Ishikawa (cell line): ENCODE data around the gene PODXL2.

Experiments
- CEBPB ChIP-seq: IDR thresholded peaks from 2 replicates; pipeline ENCODE4 v1.6.1; 2012
- CREB1 ChIP-seq: IDR thresholded peaks from 2 replicates; pipeline ENCODE4 v1.6.1; 2012; ENCODE audit warnings: low read depth
- EGR1 ChIP-seq: IDR thresholded peaks from 2 replicates; pipeline ENCODE4 v1.6.1; 2012
- EP300 ChIP-seq: IDR thresholded peaks from 2 replicates; pipeline ENCODE4 v1.6.1; 2012; ENCODE audit warnings: borderline replicate concordance
- FOXM1 ChIP-seq: IDR thresholded peaks from 2 replicates; pipeline ENCODE4 v1.6.1; 2012; ENCODE audit warnings: low read depth, borderline replicate concordance
- NFIC ChIP-seq: IDR thresholded peaks from 2 replicates; pipeline ENCODE4 v1.6.1; 2012
- RAD21 ChIP-seq: IDR thresholded peaks from 2 replicates; pipeline ENCODE4 v1.6.1; 2012; ENCODE audit warnings: low read depth
- TAF1 ChIP-seq: IDR thresholded peaks from 2 replicates; pipeline ENCODE4 v1.6.1; 2012; ENCODE audit warnings: low read depth, mild to moderate bottlenecking
- TCF12 ChIP-seq: IDR thresholded peaks from 2 replicates; pipeline ENCODE4 v1.6.1; 2012; ENCODE audit warnings: low read depth
- TEAD4 ChIP-seq: IDR thresholded peaks from 2 replicates; pipeline ENCODE4 v1.6.1; 2012
- YY1 ChIP-seq: IDR thresholded peaks from 2 replicates; pipeline ENCODE4 v1.6.1; 2012; ENCODE audit warnings: low read depth
- ZBTB7A ChIP-seq: IDR thresholded peaks from 2 replicates; pipeline ENCODE4 v1.6.1; 2012; ENCODE audit warnings: low read depth
- TF ChIP-seq, protein P1 (sequence below): IDR thresholded peaks from 2 replicates; pipeline ENCODE4 v1.6.1; 2012; ENCODE audit warnings: low read depth, mild to moderate bottlenecking
- TF ChIP-seq, protein P2 (sequence below): IDR thresholded peaks from 2 replicates; pipeline ENCODE4 v1.6.1; 2012
- TF ChIP-seq, protein P3 (sequence below): IDR thresholded peaks from 2 replicates; pipeline ENCODE4 v1.6.1; 2012

The PODXL2 gene

DNA sequence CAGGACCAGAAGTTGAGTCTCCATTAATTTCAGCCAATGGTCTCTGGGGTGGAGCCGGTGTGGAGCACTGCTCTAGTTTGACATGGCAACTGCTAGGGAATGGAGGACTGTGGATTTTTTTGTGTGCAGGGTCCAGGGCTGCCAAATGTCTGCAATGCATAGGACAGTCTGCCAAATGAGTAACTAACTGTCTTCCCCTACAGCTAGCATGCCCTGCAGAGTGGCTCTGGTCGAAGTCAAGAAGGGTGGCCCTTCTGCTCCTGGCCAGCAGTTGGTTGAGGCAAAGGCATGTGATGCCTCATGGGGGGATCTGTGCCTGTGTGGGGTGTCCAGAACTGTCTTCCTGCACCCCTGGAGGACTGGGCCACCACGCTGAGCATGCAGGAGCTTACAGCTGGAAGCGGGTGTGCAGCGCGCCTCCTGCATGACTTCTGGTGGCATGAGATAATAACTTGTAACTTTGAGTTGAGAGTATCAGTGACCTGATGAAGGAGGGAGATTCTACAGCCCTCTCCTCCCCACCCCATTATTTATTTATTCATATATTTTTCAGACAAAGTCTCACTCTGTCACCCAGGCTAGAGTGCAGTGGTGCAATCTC, 43.1 kb upstream of the PODXL2 start:
- TF ChIP-seq CREB1 (no peak), EGR1 (no peak), NFIC (no peak), TEAD4 (no peak), TAF1 (no peak), EP300 (no peak), FOXM1 (no peak), CEBPB (no peak), RAD21 (no peak), ZBTB7A (no peak), TCF12 (no peak), YY1 (no peak)
- TF ChIP-seq, protein P1, sequence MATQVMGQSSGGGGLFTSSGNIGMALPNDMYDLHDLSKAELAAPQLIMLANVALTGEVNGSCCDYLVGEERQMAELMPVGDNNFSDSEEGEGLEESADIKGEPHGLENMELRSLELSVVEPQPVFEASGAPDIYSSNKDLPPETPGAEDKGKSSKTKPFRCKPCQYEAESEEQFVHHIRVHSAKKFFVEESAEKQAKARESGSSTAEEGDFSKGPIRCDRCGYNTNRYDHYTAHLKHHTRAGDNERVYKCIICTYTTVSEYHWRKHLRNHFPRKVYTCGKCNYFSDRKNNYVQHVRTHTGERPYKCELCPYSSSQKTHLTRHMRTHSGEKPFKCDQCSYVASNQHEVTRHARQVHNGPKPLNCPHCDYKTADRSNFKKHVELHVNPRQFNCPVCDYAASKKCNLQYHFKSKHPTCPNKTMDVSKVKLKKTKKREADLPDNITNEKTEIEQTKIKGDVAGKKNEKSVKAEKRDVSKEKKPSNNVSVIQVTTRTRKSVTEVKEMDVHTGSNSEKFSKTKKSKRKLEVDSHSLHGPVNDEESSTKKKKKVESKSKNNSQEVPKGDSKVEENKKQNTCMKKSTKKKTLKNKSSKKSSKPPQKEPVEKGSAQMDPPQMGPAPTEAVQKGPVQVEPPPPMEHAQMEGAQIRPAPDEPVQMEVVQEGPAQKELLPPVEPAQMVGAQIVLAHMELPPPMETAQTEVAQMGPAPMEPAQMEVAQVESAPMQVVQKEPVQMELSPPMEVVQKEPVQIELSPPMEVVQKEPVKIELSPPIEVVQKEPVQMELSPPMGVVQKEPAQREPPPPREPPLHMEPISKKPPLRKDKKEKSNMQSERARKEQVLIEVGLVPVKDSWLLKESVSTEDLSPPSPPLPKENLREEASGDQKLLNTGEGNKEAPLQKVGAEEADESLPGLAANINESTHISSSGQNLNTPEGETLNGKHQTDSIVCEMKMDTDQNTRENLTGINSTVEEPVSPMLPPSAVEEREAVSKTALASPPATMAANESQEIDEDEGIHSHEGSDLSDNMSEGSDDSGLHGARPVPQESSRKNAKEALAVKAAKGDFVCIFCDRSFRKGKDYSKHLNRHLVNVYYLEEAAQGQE = no peak
- TF ChIP-seq, protein P2, sequence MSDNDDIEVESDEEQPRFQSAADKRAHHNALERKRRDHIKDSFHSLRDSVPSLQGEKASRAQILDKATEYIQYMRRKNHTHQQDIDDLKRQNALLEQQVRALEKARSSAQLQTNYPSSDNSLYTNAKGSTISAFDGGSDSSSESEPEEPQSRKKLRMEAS = no peak

DNA sequence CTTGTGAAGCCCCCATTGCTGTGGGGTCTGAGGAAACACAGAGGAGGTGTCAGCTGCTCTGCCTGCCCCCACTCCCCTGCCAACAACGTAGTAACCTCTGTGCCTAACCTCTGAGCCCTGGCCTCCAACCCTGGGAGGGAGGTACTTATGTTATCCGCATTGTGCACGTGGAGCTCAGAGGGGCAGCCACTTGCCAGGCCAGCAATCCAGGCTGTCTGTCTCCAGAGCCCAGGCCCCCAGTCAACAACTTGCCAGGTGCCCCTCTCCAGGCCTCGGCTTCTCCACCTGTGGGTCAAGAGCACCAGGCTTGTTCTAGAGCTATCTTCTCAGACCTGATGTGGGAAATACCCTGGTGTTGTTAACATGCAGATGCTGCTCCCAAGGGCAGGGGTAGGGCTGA, 41.1 kb upstream of the PODXL2 start:
- TF ChIP-seq CEBPB (no peak), TCF12 (no peak), ZBTB7A (no peak), TAF1 (no peak), EP300 (no peak)
- TF ChIP-seq, protein P3, sequence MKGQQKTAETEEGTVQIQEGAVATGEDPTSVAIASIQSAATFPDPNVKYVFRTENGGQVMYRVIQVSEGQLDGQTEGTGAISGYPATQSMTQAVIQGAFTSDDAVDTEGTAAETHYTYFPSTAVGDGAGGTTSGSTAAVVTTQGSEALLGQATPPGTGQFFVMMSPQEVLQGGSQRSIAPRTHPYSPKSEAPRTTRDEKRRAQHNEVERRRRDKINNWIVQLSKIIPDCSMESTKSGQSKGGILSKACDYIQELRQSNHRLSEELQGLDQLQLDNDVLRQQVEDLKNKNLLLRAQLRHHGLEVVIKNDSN = no peak

DNA sequence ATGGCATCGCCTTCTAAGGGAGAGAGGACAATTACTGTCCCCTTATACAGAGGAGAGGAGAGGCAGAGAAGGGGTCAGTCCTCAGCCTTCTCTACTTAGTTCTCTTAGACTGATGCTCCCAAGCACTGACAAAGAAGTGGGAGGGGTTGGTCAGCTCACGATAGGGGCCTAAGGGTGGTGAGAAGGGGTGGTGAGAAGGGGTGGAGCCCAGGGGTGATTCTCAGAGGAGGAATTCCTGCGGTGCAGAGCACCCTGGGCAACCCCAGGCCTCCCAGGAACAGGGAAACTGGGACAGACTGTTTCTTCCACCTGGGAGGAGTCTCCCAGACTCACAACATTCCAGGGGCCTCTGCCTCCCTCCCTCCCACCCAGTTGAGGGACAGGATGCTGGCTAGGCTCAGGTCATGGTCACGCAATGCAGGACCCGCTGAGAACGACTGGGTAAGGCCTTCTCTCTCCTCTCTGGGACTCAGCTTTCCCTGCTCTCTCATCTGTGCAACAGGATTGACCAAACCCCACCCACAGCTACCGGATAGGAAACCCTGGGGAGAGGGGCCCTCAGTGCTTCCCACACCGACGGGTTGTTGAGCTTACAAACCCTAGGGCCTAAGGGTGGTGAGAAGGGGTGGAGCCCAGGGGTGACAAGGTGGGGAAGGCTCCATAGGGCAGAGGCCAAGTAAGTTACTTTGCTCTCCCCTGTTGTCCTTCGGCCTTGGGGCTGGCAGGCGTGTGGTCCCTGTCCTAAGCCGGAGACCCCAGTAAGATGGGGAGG, 40.0 kb upstream of the PODXL2 start:
- TF ChIP-seq EP300 (no peak), EGR1 (no peak), CEBPB (no peak), RAD21 (no peak), TCF12 (no peak), TEAD4 (no peak), YY1 (no peak), ZBTB7A (no peak)
- TF ChIP-seq, protein P1 = no peak
- TF ChIP-seq, protein P2 = no peak

DNA sequence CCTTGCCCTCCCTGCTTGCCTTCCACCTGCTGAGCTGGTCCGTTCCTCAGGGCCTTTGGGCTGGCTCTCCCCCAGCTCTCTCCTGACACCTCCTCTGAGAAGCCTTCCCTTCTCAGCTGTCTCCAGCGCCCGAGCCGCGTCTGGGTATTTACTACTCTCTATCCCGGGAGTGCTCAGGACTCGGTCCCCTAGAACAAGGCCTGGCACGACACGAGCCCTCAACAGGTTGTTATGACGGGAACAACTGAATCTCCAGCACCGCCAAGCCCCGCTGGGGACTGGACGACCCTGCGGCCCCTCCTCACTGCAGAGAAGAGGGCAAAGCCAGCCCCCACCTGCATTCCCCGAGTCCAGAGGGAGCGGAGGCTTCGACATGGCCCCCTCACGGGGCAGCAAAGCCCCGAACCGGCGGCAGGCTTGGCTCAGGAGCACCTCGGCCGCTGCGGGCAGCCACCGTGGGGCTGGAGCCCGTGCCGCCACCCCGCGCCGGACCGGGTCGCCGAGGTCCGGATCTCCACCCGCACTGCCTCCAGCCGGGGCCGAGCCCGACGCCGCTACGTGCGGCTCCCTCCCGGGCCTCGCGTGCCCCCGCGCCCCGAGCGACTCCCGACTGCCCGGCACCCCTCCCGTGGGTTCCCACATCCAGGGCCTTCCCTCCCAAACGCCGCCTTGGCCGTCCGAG, 39.2 kb upstream of the PODXL2 start:
- TF ChIP-seq, protein P3 = no peak
- no peak for TF ChIP-seq TCF12
- no peak for TF ChIP-seq YY1
- TF ChIP-seq FOXM1 = no peak
- TF ChIP-seq, protein P1 = no peak
- TF ChIP-seq NFIC = no peak
- no peak for TF ChIP-seq CEBPB
- TF ChIP-seq ZBTB7A = no peak
- no peak for TF ChIP-seq RAD21
- no peak for TF ChIP-seq EP300
- TF ChIP-seq TAF1 = no peak
- TF ChIP-seq EGR1 = no peak
- TF ChIP-seq, protein P2 = no peak; the same call in 1 of the 2 replicates
- TF ChIP-seq CREB1 = no peak
- no peak for TF ChIP-seq TEAD4
